Activated T-cell treated with anti-CD3 and anti-CD28 coated beads for 24 hours (primary cell): ENCODE measurements around the gene NLRC3.
"Not testable (repeated sequence)": the region's sequence is repeated elsewhere in the genome, so short reads cannot be mapped to it uniquely, and the experiment has no call there.

Experiments
- DNase-seq: peaks from one replicate; pipeline ENCODE4 v3.0.0-alpha.2; 2020; ENCODE audit warnings: low read depth

Gene NLRC3, protein sequence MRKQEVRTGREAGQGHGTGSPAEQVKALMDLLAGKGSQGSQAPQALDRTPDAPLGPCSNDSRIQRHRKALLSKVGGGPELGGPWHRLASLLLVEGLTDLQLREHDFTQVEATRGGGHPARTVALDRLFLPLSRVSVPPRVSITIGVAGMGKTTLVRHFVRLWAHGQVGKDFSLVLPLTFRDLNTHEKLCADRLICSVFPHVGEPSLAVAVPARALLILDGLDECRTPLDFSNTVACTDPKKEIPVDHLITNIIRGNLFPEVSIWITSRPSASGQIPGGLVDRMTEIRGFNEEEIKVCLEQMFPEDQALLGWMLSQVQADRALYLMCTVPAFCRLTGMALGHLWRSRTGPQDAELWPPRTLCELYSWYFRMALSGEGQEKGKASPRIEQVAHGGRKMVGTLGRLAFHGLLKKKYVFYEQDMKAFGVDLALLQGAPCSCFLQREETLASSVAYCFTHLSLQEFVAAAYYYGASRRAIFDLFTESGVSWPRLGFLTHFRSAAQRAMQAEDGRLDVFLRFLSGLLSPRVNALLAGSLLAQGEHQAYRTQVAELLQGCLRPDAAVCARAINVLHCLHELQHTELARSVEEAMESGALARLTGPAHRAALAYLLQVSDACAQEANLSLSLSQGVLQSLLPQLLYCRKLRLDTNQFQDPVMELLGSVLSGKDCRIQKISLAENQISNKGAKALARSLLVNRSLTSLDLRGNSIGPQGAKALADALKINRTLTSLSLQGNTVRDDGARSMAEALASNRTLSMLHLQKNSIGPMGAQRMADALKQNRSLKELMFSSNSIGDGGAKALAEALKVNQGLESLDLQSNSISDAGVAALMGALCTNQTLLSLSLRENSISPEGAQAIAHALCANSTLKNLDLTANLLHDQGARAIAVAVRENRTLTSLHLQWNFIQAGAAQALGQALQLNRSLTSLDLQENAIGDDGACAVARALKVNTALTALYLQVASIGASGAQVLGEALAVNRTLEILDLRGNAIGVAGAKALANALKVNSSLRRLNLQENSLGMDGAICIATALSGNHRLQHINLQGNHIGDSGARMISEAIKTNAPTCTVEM

DNA sequence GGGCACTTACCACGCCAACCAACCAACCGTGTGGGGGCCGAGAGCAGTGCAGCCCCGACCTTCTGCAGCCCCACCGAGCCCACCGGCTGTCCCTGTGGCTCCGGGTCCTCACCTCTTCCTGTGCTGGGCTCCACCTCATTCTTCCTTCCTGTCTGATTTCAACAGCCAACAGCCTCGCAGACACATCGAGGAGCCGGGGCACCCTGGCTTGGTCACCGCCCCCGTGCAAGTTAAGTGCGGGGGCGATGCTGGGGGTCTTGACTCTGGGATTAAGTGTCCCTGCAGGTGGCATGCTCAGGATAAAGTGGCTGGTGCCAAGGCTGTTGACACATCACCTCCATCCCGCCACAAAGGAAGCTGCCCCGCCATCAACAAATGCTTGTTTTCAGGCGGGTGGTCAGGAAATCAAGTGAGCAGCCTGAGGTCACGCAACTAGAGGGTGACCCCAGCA, at the start of gene NLRC3:
Gene NLRC3 (minus strand): TSS at position 102 of the 451 bp plus-strand sequence. CDS start 12,367 bp downstream, outside the sequence.
- peak; percentile 17 for DNase-seq

DNA sequence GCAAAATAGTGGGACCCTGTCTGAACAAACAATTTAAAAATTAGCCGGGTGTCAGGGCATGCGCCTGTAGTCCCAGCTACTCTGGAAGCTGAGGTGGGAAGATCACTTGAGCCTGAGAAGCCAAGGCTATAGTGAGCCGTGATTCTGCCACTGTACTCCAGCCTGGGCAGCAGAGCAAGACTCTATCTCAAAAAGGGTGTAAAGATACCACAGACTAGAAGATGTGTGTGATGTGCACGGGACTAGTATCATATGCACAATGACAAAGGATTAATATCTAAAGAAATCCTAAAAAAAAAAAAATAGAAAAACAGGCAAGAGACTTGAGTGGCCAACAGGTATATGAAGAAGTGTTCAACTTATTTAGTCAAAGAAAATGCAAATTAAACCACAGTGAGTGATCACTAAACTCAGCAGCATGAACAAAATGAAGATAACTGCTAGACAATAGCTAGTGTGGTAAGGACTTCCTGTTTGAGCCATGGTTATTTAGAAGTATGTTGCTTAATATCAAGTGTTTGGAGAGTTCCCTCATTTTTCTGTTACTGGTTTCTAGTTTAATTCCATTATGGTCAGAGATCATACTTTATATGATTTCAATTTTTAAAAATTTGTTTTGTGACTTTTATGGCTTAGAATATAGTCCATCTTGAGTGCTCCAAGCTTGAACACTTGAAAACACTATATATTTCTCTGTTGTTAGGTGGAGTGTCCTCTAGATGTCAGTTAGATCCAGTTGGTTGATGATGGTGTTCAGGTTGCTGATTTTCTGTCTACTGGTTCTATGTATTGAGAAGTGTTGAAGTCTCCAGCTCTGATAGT, 48.9 kb upstream of the NLRC3 start:
- DNase-seq, result no peak

DNA sequence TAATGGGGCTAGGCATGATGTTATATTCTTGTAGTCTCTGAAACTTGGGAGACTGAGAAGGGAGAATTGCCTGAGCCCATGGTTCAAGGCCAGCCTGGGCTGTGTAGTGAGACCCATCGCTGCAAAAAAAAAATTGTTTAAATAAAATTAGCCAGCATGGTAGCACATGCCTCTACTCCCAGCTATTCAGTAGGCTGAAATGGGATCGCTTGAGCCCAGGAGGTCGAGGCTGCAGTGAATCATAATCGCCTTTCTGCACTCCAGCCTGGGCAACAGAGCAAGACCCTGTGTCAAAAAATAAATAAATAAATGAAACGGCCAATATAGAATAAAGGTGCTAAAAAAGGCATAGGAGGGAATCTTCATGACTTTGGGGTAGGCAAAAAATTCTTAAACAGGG, 48.1 kb upstream of the NLRC3 start:
- DNase-seq, result no peak

DNA sequence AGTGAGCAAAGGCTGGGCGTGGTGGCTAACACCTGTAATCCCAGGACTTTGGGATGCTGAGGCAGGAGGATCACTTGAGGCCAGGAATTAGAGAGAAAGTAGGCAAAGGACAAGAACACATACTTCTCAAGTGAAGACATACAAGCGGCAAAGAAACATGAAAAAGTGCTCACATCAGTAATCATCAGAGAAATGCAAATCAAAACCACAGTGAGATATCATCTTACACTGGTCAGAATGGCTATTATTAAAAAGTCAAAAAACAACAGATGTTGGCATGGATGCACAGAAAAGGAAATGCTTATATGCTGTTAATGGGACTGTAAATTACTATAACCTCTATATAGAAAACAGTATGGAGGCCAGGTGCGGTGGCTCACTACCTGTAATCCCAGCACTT, 46.4 kb upstream of the NLRC3 start:
- no peak for DNase-seq

DNA sequence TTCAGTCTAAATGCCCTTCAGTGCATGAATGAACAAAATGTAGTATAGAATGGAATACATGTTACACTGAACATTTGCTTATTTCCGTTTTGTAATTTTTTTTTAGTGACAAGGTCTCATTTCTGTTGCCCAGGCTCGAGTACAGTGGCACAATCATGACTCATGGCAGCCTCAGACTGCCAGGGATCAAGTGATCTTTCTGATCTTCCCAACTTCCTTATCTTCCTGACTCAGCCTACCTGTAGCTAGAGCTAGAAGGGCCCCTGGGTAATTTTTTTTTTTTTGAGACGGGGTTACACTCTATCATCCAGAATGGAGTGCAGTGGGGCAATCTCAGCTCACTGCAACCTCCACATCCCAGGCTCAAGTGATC, 41.6 kb upstream of the NLRC3 start:
- DNase-seq, result no peak

DNA sequence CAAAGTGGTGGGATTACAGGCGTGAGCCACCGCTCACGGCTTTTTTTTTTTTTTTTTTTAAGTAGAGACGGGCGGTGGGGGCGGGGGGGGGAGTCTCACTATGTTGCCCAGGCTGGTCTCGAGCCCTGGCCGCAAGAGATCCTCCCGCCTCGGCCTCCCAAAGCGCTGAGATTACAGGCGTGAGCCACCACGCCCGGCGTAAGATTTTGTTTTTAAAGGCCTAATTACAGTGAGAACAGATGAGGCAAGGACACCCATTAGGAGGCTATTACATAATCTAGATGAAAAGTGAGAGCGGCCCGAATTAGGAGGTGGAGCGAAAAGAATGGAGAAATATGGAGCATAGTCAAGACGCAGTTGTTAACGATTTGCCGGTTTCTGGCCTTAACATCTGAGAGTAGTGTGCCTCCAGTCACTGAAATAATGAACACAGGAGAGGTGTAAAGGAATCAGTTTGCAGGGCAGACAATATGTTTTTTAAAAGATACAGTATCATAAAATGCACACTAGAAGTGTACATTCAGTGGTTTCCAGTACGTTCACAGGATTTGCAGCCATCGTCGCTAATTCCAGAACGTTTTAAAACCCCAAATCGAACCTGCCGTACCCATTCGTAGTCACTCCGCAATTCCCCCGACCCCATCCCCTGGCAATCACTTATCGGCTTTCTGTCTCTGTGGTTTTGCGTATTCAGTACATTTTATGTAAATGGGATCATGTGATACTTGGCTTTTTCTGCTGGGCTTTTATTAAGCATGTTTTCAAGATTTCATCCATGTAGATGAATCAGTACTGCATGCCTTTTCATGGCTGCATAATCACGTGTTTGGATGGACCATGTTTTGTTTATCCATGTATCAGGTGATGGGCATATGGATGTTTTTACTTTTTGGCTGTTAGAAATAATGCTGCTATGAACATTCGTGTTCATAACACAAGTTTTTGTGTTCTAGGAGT, 35.6 kb upstream of the NLRC3 start:
- no peak for DNase-seq

DNA sequence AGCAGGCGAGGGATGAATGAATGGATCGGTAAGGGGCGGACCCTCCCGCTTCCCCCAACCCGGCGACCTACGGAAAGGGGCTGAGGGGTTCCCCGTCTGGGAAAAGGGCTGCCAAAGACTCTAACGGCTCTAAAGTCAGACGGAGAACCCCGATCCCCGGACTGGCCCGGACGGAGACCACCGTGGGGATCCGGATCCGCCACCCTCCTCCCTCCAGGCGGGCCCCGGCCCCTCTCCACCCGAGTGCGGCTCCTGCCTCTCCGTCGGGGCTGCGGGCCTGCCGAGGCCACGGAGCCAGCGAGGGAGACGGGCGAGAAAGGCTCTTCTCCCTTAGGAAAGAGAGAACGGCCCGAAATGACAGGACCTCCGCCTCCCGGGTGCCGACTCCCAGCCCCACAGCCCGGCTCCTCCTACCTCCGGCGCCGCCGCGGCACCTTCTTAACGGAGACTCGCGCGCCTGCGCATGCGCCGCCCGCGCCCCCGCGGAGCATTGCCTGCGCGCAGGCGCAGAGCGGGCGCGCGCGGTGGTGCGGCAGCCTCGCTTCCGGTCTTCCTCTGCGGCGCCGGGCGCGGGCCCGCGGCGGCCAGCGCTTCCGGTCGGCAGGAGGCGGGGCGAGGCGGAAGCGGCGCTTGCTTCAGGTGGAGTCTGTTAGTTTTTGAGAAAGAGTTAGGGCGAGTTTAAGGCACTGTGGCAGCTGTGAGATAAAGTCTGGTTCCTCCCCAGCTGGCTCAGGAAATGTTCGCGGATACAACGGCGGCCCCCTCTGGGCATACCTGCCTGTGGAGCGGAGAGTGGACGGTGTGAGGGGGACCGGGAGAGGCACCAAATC, 34.2 kb upstream of the NLRC3 start, which contains the start of gene SLX4:
Gene SLX4 (minus strand): TSS at position 461 of the 830 bp plus-strand sequence. CDS start 2,642 bp downstream, outside the sequence.
- DNase-seq, result peak; percentile 85

DNA sequence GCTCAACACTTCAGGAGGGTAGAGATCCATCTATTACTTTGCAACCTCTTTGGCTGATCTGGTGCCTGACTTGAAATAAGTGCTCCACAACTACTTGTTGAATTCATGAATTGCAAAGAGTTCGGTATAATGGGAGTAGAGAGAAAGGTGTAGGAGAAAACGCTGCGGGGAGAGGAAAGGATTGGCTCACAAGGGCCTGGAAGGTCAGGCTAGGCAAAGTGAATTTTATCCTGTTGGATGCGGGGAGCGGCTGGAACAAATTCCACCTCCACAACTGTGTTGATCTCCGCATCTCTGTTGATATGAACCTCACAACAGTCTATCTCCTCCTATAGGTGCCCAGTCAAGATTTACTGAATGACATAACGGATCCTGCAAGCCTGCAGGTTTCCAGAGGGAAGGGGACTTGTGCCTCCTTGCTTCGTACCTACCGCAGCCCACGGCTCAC, 33.5 kb upstream of the NLRC3 start:
- no peak for DNase-seq

DNA sequence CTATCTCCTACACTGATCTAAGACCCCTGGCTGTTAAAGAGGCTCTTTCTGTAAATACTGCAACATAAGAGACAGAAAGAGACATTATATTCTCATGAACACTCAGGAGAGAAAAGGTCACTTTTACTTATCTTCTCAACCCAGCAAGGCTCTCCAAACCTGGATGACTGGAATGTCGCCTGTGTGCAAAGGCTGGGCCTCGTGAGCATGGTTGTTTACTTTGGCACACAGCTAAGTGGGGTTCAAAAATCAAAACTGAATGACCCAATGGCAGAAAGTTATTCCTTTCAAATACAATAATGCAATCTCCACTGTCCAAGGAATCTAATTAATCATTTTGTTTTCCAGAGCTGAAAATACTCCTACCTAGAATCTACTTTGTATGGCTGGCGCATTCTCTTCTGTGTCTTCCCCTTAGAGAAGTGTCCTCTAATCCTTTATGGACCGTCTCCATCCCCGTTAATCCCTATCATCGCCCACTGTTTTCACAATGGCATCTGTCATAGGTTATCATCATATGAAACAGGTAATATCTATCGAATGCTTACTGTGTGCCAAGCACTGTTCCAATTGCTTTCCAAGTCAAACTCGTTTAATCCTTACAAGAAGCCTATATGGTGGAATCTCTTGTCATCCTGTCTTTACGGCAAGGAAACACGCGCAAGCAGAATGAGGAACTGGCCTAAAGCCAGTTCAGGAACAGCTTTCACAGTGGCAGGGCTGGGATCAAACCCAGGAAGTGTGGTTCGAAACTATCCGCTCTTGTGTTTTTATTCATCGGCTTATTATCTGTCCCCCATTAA, 32.9 kb upstream of the NLRC3 start:
- no peak for DNase-seq

DNA sequence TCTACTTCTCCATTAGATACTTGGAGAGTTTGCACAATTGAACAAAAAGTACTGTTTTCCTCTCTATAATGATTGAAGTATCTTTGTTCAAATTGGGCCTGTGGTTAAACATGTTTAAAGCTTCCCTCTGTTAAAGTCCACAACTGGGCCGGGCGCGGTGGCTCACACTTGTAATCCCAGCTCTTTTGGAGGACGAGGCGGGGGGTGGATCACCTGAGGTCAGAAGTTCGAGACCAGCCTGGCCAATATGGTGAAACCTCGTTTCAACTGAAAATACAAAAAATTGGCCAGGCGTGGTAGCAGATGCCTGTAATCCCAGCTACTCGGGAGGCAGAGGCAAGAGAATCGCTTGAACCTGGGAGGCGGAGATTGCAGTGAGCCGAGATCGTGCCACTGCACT, 31.8 kb upstream of the NLRC3 start:
- not testable (repeated sequence) for DNase-seq

DNA sequence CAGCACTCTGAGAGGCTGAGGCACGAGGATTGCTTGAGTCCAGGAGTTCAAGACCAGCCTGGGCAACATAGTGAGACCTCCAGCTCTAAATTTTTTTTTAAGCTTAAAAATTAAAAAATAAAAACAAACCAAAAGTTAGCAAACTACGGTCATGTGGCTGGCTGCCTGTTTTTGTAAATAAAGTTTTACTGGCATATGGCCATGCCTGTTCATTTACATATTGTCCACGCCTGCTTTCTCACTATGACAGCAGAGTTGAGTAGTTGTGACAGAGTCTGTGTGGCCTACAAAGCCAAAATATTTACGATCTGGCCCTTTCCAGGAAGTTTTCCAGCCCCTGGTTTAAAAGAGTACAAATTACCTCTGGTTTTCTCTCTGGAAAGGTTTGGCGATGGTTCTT, 30.9 kb upstream of the NLRC3 start:
- no peak for DNase-seq

DNA sequence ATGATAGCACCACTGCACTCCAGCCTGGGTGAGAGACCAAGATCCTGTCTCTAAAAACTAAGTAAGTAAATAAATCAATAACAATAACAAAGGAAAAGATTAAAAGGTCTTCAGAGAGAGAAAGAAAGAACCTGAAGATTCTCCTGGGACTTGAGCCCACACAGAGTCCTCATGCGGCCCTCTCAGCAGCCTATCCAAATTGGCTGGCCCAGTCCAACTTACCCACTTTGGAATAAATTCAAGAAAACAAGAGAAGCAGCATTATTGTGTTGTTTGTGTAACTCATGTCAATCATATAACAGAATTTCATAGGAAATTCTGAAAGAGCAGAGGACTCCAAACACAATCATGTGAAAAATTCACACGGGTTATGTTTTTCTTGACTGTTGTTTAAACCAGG, 30.4 kb upstream of the NLRC3 start:
- no peak for DNase-seq

DNA sequence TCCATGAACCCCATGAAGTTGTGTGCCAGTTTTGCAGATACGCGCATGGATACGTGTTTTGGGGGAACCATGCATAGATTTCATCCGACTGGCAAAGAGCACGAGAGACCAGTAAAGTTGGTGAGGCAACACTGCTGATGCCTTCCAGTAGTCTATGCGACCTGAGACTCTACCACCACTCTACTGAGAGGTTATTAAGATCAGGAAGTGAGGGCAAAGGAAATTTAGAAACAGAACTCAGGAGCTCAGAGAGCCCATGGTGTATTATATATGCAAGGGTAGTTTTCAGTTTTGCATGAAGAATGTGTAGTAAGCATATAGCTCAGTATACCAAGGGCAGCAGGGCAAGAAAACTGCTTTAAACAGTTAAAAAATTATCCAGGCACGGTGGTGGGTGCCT, 30.0 kb upstream of the NLRC3 start:
- no peak for DNase-seq

DNA sequence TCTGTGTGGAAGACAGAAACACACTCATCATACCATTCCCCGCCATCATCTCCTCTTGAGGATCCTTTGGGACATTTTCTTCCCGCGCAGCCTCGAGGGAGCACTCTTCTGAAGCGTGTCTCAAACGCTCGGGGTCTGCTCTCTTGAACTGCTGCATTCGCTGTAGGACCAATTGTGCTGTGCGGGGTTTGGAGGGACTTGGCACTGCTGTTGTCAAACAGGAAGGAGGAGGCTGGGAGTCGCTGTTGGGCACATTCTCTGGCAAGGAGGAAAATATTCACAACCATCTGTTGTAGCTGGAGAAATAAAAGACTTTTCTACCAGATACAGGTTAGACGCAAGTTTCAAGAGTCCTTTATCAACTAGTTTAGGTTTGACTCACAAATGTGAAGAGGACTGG, 29.2 kb upstream of the NLRC3 start:
- no peak for DNase-seq

DNA sequence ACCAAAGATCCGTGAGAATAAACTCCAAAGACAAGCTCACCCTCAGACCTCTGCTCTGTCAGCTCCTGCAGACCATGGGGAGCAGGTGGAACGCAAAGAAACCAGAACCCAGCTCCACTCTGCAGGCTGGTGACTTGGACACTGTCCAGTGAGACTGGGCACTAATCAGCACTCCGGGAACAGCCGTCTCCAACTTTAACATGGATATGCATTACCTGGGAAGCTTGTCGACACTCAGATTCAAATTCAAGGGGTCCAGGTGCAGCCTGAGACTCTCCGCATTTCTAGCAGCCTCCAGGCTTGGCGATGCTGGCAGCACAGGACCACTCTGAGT, 25.1 kb upstream of the NLRC3 start:
- no peak for DNase-seq

DNA sequence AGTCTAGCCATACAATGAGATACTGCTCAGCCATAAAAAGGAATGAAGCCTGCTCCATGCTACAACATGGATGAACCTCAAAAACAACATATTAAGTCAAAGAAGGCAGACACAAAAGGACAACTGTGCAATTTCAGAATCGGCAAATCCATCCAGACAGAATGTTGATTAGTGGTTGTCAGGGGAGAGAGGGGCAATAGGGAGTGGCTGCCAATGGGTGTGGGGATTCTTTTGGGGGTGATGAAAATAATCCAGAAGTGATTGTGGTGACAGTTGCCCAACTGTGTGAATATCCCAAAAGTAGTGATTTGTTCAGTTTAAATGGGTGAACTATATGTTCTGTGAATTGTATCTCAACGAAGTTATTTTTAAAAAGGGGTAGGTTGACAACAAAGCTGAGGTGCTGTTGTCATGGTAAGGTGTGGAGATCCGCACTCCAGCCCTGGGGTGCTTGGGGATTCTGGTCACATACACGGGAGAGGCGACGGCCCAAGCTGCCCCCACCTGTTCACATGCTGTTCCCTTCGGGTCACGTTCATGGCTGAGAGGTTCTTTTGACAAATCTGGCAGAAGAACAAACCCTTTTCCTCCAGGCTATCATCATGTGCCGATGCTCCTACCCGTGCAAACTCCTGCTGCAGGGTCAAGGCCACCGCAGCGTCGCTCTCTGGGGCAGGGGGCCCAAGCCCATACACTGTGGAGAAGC, 24.6 kb upstream of the NLRC3 start:
- DNase-seq, result no peak

DNA sequence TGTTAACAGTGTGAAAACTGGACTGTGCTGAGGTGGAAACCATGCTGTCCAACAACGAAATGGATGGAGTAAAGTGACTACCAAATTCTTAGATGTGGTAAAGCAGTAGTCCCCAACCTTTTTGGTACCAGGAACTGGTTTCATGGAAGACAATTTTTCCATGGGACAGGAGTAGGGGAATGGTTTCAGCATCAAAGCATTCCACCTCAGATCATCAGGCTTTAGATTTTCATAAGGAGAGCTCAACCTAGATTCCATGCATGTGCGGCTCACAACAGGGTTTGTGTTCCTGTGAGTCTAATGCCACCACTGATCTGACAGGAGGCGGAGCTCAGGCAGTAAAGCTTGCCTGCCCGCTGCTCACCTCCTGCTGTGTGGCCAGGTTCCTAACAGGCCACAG, 22.7 kb upstream of the NLRC3 start:
- no peak for DNase-seq

DNA sequence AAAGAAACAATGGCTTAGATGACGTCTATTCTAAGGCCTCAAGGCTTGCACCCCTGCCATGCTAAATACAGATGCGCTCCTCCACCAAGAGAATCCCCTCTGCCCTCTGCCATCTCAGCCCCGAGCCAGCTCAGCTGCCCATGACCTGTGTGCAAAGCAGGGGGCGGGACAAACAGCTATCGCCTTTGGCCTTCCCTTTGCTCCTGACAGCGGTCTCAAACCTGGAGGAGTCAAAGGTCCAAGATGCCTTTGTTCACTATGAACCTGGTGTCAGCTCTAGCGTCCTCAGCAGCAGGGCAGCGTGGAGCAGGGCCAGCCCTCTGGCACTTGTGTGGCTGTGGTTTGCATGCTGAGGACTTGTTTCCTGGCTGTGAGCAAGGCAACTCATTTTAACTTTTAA, 21.9 kb upstream of the NLRC3 start:
- DNase-seq, result no peak
